ENCODE results near the gene CARD8.

DNA sequence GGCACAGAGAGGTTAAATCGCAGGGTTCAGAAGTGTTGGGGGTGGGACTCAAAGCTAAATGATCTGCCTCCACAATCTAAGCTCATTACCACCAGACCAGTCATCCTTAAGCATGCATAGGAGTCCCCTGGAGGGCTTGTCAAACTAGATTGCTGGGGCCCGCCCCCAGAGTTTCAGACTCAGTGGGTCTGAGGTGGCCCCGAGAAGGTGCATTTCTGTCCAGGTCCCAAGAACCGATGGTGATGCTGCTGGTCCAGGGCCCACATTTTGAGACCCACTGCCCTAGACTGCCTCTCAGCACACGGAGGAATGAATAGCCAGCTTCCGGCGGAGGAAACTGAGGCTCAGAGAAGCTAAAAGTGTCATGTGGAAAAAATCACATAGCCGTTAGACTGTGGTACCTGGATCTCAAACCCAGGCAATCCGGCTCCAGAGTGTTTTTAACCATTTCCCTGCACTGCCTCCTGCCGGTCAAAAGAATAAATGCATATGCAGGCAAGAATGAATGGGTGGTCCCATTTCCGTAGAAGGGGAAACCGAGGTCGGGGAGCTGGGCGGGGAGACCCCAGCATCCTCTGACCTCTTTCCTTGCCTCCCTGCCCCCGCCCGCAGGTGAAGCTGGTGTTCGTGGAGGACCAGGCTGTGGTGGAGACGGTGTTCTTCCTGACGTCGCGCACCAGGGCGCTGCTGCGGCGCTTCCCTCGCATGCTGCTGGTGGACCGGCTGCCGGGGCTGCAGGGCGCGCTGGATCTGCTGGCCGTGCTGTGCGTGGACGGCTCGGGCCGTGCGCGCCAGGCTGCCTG, 61.5 kb downstream of the CARD8 start:
- TF ChIP-seq, protein P1, sequence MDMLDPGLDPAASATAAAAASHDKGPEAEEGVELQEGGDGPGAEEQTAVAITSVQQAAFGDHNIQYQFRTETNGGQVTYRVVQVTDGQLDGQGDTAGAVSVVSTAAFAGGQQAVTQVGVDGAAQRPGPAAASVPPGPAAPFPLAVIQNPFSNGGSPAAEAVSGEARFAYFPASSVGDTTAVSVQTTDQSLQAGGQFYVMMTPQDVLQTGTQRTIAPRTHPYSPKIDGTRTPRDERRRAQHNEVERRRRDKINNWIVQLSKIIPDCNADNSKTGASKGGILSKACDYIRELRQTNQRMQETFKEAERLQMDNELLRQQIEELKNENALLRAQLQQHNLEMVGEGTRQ (IDR thresholded peaks at IDR 0.05; ENCODE audit: borderline replicate concordance, low read depth, low read length), result no peak
- TF ChIP-seq CTCF (IDR thresholded peaks at IDR 0.05 in 2 of 3, conservative IDR thresholded peaks at IDR 0.05 in 1 of 3; ENCODE audit: control insufficient read depth in 2 of 3, extremely low read depth in 1 of 3, insufficient read depth in 1 of 3, low read depth in 3 of 3, low read length in 3 of 3) (peak; percentile 47 to 71 (median 53); a peak in 5 of 6 replicates), POLR2A (IDR thresholded peaks at IDR 0.05; ENCODE audit: low read depth, low read length) (no peak), NFXL1 (IDR thresholded peaks at IDR 0.05; ENCODE audit: borderline replicate concordance) (no peak)
- TF ChIP-seq, protein P2, sequence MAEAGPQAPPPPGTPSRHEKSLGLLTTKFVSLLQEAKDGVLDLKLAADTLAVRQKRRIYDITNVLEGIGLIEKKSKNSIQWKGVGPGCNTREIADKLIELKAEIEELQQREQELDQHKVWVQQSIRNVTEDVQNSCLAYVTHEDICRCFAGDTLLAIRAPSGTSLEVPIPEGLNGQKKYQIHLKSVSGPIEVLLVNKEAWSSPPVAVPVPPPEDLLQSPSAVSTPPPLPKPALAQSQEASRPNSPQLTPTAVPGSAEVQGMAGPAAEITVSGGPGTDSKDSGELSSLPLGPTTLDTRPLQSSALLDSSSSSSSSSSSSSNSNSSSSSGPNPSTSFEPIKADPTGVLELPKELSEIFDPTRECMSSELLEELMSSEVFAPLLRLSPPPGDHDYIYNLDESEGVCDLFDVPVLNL (IDR thresholded peaks at IDR 0.05; ENCODE audit: low read depth, low read length), result no peak
- TF ChIP-seq, protein P3, sequence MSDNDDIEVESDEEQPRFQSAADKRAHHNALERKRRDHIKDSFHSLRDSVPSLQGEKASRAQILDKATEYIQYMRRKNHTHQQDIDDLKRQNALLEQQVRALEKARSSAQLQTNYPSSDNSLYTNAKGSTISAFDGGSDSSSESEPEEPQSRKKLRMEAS (IDR thresholded peaks at IDR 0.05; ENCODE audit: low read depth, low read length), result no peak

All from GM12878 (cell line).